H1 (cell line): ENCODE measurements around the gene SELENOI. TPM values are rescaled to one million over a fixed set of nuclear protein-coding genes. Genes with fewer than 3 reads are reported as not detected.

ENCODE experiments used
- CTCF ChIP-seq, 3 experiments: IDR thresholded peaks; 1 replicate in 2 of 3; 2 replicates in 1 of 3; pipeline versions ENCODE4 v1.5.1 to v1.6.1; 2011; ENCODE audit warnings: low read length in 3 of 3, mild to moderate bottlenecking in 3 of 3, inconsistent platforms in 2 of 3, low read depth in 1 of 3, moderate library complexity in 1 of 3; ENCODE audit not compliant: insufficient read depth in 1 of 3; ENCODE audit errors: control extremely low read depth in 1 of 3
- E2F6 ChIP-seq: IDR thresholded peaks from 2 replicates; pipeline ENCODE4 v1.6.1; 2012; ENCODE audit warnings: inconsistent platforms
- KDM4A ChIP-seq: IDR thresholded peaks from one replicate; pipeline ENCODE4 v1.7.1; 2012; ENCODE audit warnings: low read depth, mild to moderate bottlenecking, moderate library complexity, low read length, inconsistent platforms; ENCODE audit not compliant: severe bottlenecking
- SRF ChIP-seq: IDR thresholded peaks from 2 replicates; pipeline ENCODE4 v1.6.1; 2011; ENCODE audit warnings: mild to moderate bottlenecking, low read depth, low read length, moderate library complexity
- polyA plus RNA-seq, 7 experiments: library from polyadenylated mRNA; depleted of rRNA in 3 of 7; stranded (reverse) in 5 of 7; unstranded in 2 of 7; fragments of >200 nt in 5 of 7; fragments of 200-250 nt in 2 of 7; gene quantifications; 1 replicate in 5 of 7; 2 replicates in 1 of 7; 4 replicates in 1 of 7; pipeline versions ENCODE4 v1.2.1 to v1.2.3, GENCODE V29; 2011 to 2013; ENCODE audit warnings: missing spikeins in 2 of 7, mixed read lengths in 2 of 7
- total RNA-seq: library from RNA; stranded (reverse); fragmentation: NEBNext Ultra II Directional; extraction: Animal tissue kit (Norgen Biotek cat#: 25700); gene quantifications from 2 replicates; pipeline ENCODE4 v1.2.1, GENCODE V29; 2021

The SELENOI gene
- total and polyA plus RNA-seq, 2 of the 8 experiments (the other 6 are each of a cell fraction or from before 2014, with no cell fraction given): 15.9 to 63.8 TPM

GRCh38 chr2:26384183-26384582 is 38.2 kb downstream of the SELENOI start (continued):
- TF ChIP-seq CTCF (IDR thresholded peaks at IDR 0.05; ENCODE audit: control extremely low read depth in 1 of 3, insufficient read depth in 1 of 3, low read depth in 1 of 3, low read length in 3 of 3) (no peak), E2F6 (no peak), SRF (no peak), KDM4A (no peak)
